ENCODE results near the gene GFOD1.

Gene GFOD1

DNA sequence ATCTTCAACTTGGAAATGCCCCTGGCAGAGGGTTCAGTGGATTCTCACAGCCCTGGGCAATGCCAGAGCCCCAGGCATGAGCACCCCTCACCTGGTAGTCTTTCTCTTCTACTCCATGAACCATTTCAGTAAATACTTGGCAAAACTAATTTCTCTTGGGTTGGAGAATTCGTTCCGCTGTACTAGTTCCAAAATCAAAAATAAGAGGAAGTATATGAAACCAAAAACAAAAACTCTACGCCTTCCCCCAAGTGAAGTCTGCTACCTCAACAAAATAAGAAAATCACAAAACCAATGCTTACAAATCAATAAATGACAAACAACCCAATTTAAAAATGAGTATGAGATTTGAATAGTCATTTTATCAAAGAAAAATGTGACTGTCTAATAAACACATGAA lies 12.6 kb downstream of the GFOD1 start:
- Histone ChIP-seq H3K27me3 (ENCODE audit: insufficient read depth, low read length, poor library complexity) (no peaks in the 10 kb centered on the region), H2BK15ac (replicated peaks; ENCODE audit: low read depth) (no peak overlapping the region), H3K4ac (ENCODE audit: low read depth, low read length) (no peak overlapping the region), H4K5ac (ENCODE audit: low read length) (no peak overlapping the region), H2BK120ac (ENCODE audit: low read depth, low read length) (no peak overlapping the region), H3K18ac (ENCODE audit: low read length) (no peak overlapping the region), H3K79me1 (ENCODE audit: low read length) (peaks cover 5% of the 10 kb centered on the region), H3K23ac (ENCODE audit: low read length) (no peak overlapping the region), H3K79me2 (ENCODE audit: control insufficient read depth, insufficient read depth, low read length) (no peaks in the 10 kb centered on the region), H4K8ac (ENCODE audit: low read depth, low read length) (no peak overlapping the region), H3K9ac (ENCODE audit: low read length) (no peak overlapping the region), H3K56ac (ENCODE audit: low read length) (no peak overlapping the region), H3K36me3 (ENCODE audit: control insufficient read depth, insufficient read depth, low read length) (no peaks in the 10 kb centered on the region), H2BK5ac (ENCODE audit: low read length) (no peak overlapping the region), H3K4me1 (ENCODE audit: control insufficient read depth, low read depth, low read length) (no peaks in the 10 kb centered on the region), H3K4me3 (ENCODE audit: low read length) (no peak overlapping the region), H3K27ac (ENCODE audit: low read depth, low read length) (no peak overlapping the region), H3K4me2 (ENCODE audit: low read length) (no peak overlapping the region), H2AK5ac (ENCODE audit: low read length) (no peak overlapping the region)
- DNase-seq, result no peak
- no CpG with 5 or more reads among the region's 3 CpGs for WGBS (ENCODE audit: extremely low coverage, insufficient coverage, low lambda C conversion rate)

DNA sequence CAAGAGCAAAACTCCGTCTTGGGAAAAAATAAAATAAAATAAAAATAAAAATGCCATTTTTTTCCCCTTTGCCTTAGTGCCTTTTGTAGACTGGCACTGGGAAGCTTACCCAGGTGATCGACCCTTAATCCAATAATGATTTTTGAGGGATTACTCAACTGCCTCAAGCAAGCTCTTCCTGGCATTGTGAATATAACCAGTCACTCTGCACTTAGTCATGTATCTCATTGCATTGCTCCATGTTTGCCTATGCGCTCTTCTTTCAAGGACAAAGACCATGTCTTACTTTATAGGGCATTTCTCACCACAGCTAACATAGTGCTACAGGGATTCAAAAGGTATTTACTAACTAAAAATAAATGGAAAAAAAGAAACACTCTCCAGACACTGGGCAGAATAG lies 13.0 kb downstream of the GFOD1 start:
- Histone ChIP-seq H4K8ac (ENCODE audit: low read depth, low read length) (no peak overlapping the region), H3K4me1 (ENCODE audit: control insufficient read depth, low read depth, low read length) (no peaks in the 10 kb centered on the region), H3K79me2 (ENCODE audit: control insufficient read depth, insufficient read depth, low read length) (no peaks in the 10 kb centered on the region), H3K79me1 (ENCODE audit: low read length) (peaks cover 5% of the 10 kb centered on the region), H2AK5ac (ENCODE audit: low read length) (no peak overlapping the region), H3K27me3 (ENCODE audit: insufficient read depth, low read length, poor library complexity) (no peaks in the 10 kb centered on the region), H3K4me3 (ENCODE audit: low read length) (no peak overlapping the region), H3K9ac (ENCODE audit: low read length) (no peak overlapping the region), H4K5ac (ENCODE audit: low read length) (no peak overlapping the region), H3K4ac (ENCODE audit: low read depth, low read length) (no peak overlapping the region), H2BK5ac (ENCODE audit: low read length) (no peak overlapping the region), H3K36me3 (ENCODE audit: control insufficient read depth, insufficient read depth, low read length) (no peaks in the 10 kb centered on the region), H2BK15ac (replicated peaks; ENCODE audit: low read depth) (no peak overlapping the region), H3K27ac (ENCODE audit: low read depth, low read length) (no peak overlapping the region), H3K23ac (ENCODE audit: low read length) (no peak overlapping the region), H3K56ac (ENCODE audit: low read length) (no peak overlapping the region), H2BK120ac (ENCODE audit: low read depth, low read length) (no peak overlapping the region), H3K18ac (ENCODE audit: low read length) (no peak overlapping the region), H3K4me2 (ENCODE audit: low read length) (no peak overlapping the region)
- DNase-seq, result no peak
- whole genome bisulfite sequencing (ENCODE audit: extremely low coverage, insufficient coverage, low lambda C conversion rate), result no CpG with 5 or more reads among the region's 3 CpGs

DNA sequence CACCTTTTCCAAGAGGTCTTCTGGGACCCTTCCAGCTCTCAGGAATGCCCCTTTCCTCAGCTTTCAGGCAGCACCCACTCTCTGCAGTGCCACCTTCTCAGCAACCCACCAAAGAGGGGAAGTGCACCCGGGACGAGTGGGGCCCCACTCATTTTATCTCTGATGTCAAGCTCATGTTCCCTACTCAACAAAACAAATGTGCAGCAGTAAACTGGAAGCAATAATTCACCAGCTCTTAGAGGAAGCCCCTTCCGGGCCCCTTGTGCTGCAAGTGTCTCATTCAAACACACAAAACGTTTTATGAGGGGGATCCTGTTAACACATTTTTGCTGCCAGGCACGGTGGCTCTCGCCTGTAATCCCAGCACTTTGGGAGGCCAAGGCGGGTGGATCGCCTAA lies 13.6 kb downstream of the GFOD1 start:
- no peak for DNase-seq
- no peak overlapping the region for H3K18ac ChIP-seq (ENCODE audit: low read length)
- no peak overlapping the region for H3K56ac ChIP-seq (ENCODE audit: low read length)
- no peak overlapping the region for H3K9ac ChIP-seq (ENCODE audit: low read length)
- no peak overlapping the region for H3K4ac ChIP-seq (ENCODE audit: low read depth, low read length)
- no peak overlapping the region for H3K4me3 ChIP-seq (ENCODE audit: low read length)
- no peak overlapping the region for H2AK5ac ChIP-seq (ENCODE audit: low read length)
- no peak overlapping the region for H2BK120ac ChIP-seq (ENCODE audit: low read depth, low read length)
- H3K79me1 ChIP-seq (ENCODE audit: low read length), result peaks cover 5% of the 10 kb centered on the region
- no peak overlapping the region for H3K4me2 ChIP-seq (ENCODE audit: low read length)
- no peaks in the 10 kb centered on the region for H3K36me3 ChIP-seq (ENCODE audit: control insufficient read depth, insufficient read depth, low read length)
- no peaks in the 10 kb centered on the region for H3K27me3 ChIP-seq (ENCODE audit: insufficient read depth, low read length, poor library complexity)
- H2BK5ac ChIP-seq (ENCODE audit: low read length), result no peak overlapping the region
- H3K27ac ChIP-seq (ENCODE audit: low read depth, low read length), result no peak overlapping the region
- no peaks in the 10 kb centered on the region for H3K79me2 ChIP-seq (ENCODE audit: control insufficient read depth, insufficient read depth, low read length)
- no CpG with 5 or more reads among the region's 8 CpGs for WGBS (ENCODE audit: extremely low coverage, insufficient coverage, low lambda C conversion rate)
- H4K8ac ChIP-seq (ENCODE audit: low read depth, low read length), result no peak overlapping the region
- no peak overlapping the region for H4K5ac ChIP-seq (ENCODE audit: low read length)
- no peak overlapping the region for H2BK15ac ChIP-seq (replicated peaks; ENCODE audit: low read depth)
- H3K4me1 ChIP-seq (ENCODE audit: control insufficient read depth, low read depth, low read length), result no peaks in the 10 kb centered on the region
- H3K23ac ChIP-seq (ENCODE audit: low read length), result no peak overlapping the region

DNA sequence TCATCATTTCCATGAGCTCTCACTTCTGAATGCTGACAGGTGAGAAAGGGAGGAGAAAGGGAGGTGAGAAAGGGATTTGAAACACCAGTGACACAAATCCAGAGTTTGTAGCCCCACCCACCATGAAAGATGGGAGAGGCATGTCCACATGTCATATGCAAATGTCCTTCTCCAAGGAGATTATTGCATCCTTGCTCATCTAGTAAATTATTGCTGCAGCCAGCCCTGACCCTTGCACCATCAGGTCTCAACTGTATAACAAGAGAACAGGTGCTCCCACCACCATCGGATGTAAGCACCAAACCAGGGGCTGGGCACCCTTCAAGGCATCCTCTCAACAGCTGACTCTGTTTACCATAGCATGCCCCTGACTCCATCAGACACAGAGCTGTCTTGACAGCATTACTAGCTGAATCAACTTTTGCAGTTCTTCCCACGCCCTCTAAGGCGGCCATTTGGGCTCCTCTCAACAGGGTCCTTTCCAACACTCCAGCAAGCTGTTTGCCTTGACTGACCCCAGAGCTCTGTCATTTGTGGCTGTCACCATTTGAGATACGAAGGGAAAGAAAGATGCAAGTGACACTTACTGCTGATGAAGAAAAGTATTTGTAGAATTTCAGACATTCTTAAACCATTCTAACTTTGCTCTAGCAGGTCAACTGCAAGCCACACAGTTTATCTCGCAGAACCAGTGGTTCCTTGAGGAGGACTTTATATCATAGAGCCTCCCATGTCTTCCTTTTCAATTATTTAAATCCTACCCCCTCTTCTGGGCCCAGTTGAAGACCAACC lies 14.2 kb downstream of the GFOD1 start:
- Histone ChIP-seq H3K4me2 (ENCODE audit: low read length) (no peak overlapping the region), H3K79me2 (ENCODE audit: control insufficient read depth, insufficient read depth, low read length) (no peaks in the 10 kb centered on the region), H3K79me1 (ENCODE audit: low read length) (peaks cover 1% of the 10 kb centered on the region), H3K56ac (ENCODE audit: low read length) (no peak overlapping the region), H3K4ac (ENCODE audit: low read depth, low read length) (no peak overlapping the region), H3K23ac (ENCODE audit: low read length) (no peak overlapping the region), H4K5ac (ENCODE audit: low read length) (no peak overlapping the region), H3K18ac (ENCODE audit: low read length) (no peak overlapping the region), H3K36me3 (ENCODE audit: control insufficient read depth, insufficient read depth, low read length) (no peaks in the 10 kb centered on the region), H3K27ac (ENCODE audit: low read depth, low read length) (no peak overlapping the region), H3K4me1 (ENCODE audit: control insufficient read depth, low read depth, low read length) (no peaks in the 10 kb centered on the region), H3K9ac (ENCODE audit: low read length) (no peak overlapping the region), H2BK120ac (ENCODE audit: low read depth, low read length) (no peak overlapping the region), H2BK15ac (replicated peaks; ENCODE audit: low read depth) (no peak overlapping the region), H3K4me3 (ENCODE audit: low read length) (no peak overlapping the region), H2AK5ac (ENCODE audit: low read length) (no peak overlapping the region), H3K27me3 (ENCODE audit: insufficient read depth, low read length, poor library complexity) (no peaks in the 10 kb centered on the region), H4K8ac (ENCODE audit: low read depth, low read length) (no peak overlapping the region), H2BK5ac (ENCODE audit: low read length) (no peak overlapping the region)
- no peak for DNase-seq
- no CpG with 5 or more reads among the region's 5 CpGs for WGBS (ENCODE audit: extremely low coverage, insufficient coverage, low lambda C conversion rate)

DNA sequence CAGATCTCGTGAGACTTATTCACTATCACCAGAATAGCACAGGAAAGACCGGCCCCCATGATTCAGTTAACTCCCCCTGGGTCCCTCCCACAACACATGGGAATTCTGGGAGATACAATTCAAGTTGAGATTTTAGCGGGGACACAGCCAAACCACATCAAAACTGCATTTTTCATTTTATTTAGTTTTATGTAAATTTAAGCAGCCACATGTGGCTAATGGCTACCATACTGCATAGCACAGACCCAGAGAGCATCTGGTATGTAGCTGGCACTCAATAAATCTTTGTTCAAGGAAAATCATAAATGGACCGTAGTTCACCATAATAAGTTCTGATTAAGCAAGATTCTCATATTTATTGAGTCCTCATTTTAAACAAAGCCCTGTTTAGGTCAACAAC lies 15.3 kb downstream of the GFOD1 start:
- Histone ChIP-seq H4K8ac (ENCODE audit: low read depth, low read length) (no peak overlapping the region), H3K79me1 (ENCODE audit: low read length) (peaks cover 1% of the 10 kb centered on the region), H3K18ac (ENCODE audit: low read length) (no peak overlapping the region), H3K23ac (ENCODE audit: low read length) (no peak overlapping the region), H3K4me1 (ENCODE audit: control insufficient read depth, low read depth, low read length) (no peaks in the 10 kb centered on the region), H3K9ac (ENCODE audit: low read length) (no peak overlapping the region), H3K36me3 (ENCODE audit: control insufficient read depth, insufficient read depth, low read length) (no peaks in the 10 kb centered on the region), H2BK15ac (replicated peaks; ENCODE audit: low read depth) (no peak overlapping the region), H3K79me2 (ENCODE audit: control insufficient read depth, insufficient read depth, low read length) (no peaks in the 10 kb centered on the region), H2BK120ac (ENCODE audit: low read depth, low read length) (no peak overlapping the region), H3K56ac (ENCODE audit: low read length) (no peak overlapping the region), H3K27ac (ENCODE audit: low read depth, low read length) (no peak overlapping the region), H3K4me3 (ENCODE audit: low read length) (no peak overlapping the region), H3K27me3 (ENCODE audit: insufficient read depth, low read length, poor library complexity) (no peaks in the 10 kb centered on the region), H3K4me2 (ENCODE audit: low read length) (no peak overlapping the region), H3K4ac (ENCODE audit: low read depth, low read length) (no peak overlapping the region), H2BK5ac (ENCODE audit: low read length) (no peak overlapping the region), H2AK5ac (ENCODE audit: low read length) (no peak overlapping the region), H4K5ac (ENCODE audit: low read length) (no peak overlapping the region)
- no peak for DNase-seq
- WGBS (ENCODE audit: extremely low coverage, insufficient coverage, low lambda C conversion rate), result no CpG with 5 or more reads among the region's 4 CpGs

DNA sequence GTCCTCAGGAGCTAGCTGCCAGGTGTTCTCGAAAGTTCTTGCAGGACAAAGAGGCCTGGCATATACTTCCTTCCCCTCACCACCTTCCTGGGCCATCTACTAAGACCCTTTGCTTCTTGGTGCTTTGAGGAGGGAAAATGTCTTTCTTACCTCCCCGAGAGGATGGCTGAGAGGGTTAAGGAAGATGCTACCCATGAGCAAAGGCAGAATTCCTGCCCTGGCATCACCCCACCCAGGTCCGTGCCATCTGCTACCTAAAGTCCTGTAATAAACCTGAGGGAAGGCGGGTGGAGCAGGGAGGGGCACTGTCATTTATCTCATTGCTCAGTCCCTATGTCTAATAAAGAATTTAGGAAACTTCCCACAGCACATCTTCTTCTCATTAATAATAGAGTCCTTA lies 16.2 kb downstream of the GFOD1 start:
- H3K79me1 ChIP-seq (ENCODE audit: low read length), result peaks cover 5% of the 10 kb centered on the region
- DNase-seq, result no peak
- H3K56ac ChIP-seq (ENCODE audit: low read length), result no peak overlapping the region
- no peak overlapping the region for H3K27ac ChIP-seq (ENCODE audit: low read depth, low read length)
- H3K79me2 ChIP-seq (ENCODE audit: control insufficient read depth, insufficient read depth, low read length), result peaks cover 4% of the 10 kb centered on the region
- no peaks in the 10 kb centered on the region for H3K36me3 ChIP-seq (ENCODE audit: control insufficient read depth, insufficient read depth, low read length)
- no peak overlapping the region for H3K4me3 ChIP-seq (ENCODE audit: low read length)
- H2BK120ac ChIP-seq (ENCODE audit: low read depth, low read length), result no peak overlapping the region
- H2BK5ac ChIP-seq (ENCODE audit: low read length), result no peak overlapping the region
- H3K18ac ChIP-seq (ENCODE audit: low read length), result no peak overlapping the region
- H3K9ac ChIP-seq (ENCODE audit: low read length), result no peak overlapping the region
- no peak overlapping the region for H2BK15ac ChIP-seq (replicated peaks; ENCODE audit: low read depth)
- H3K4ac ChIP-seq (ENCODE audit: low read depth, low read length), result no peak overlapping the region
- H3K23ac ChIP-seq (ENCODE audit: low read length), result no peak overlapping the region
- H4K5ac ChIP-seq (ENCODE audit: low read length), result no peak overlapping the region
- H3K4me1 ChIP-seq (ENCODE audit: control insufficient read depth, low read depth, low read length), result no peaks in the 10 kb centered on the region
- no peaks in the 10 kb centered on the region for H3K27me3 ChIP-seq (ENCODE audit: insufficient read depth, low read length, poor library complexity)
- H4K8ac ChIP-seq (ENCODE audit: low read depth, low read length), result no peak overlapping the region
- H2AK5ac ChIP-seq (ENCODE audit: low read length), result no peak overlapping the region
- no CpG with 5 or more reads among the region's 4 CpGs for WGBS (ENCODE audit: extremely low coverage, insufficient coverage, low lambda C conversion rate)
- H3K4me2 ChIP-seq (ENCODE audit: low read length), result no peak overlapping the region

All from mesendoderm (in vitro differentiated cells).